HG03354 (cell line): Measurements from ENCODE around the gene RASL12.
"Not testable (repeated sequence)": the region's sequence is repeated elsewhere in the genome, so short reads cannot be mapped to it uniquely, and the experiment has no call there.

ENCODE experiments used
- ATAC-seq: cut with Tn5 transposase; IDR thresholded peaks from one replicate; pipeline ENCODE4 v1.9.1; 2021; ENCODE audit warnings: mild to moderate bottlenecking; ENCODE audit not compliant: unreplicated experiment, poor library complexity, severe bottlenecking

Gene RASL12

GRCh38 chr15:65077291-65077980 is 9.6 kb upstream of the RASL12 start:
- no peak for ATAC-seq

- no peak for ATAC-seq
Observed at GRCh38 chr15:65076486-65077290, 8.9 kb upstream of the RASL12 start, which contains the start of gene KBTBD13. Gene KBTBD13, plus strand, starts transcription at chr15:65076746. Its CDS starts 70 bp downstream, at chr15:65076816.

- not testable (repeated sequence) for ATAC-seq
Observed at GRCh38 chr15:65075607-65076395, 8.0 kb upstream of the RASL12 start.

DNA sequence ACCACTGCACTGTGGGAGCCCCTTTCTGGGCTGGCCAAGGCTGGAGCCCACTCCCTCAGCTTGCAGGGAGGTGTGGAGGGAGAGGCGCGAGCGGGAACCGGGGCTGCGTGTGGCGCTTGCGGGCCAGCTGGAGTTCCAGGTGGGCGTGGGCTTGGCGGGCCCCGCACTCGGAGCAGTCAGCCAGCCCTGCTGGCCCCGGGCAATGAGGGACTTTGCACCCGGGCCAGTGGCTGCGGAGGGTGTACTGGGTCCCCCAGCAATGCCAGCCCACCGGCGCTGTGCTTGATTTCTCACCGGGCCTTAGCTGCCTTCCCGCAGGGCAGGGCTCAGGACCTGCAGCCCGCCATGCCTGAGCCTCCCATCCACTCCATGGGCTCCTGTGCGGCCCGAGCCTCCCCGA is 7.2 kb upstream of the RASL12 start:
- ATAC-seq: not testable (repeated sequence)

DNA sequence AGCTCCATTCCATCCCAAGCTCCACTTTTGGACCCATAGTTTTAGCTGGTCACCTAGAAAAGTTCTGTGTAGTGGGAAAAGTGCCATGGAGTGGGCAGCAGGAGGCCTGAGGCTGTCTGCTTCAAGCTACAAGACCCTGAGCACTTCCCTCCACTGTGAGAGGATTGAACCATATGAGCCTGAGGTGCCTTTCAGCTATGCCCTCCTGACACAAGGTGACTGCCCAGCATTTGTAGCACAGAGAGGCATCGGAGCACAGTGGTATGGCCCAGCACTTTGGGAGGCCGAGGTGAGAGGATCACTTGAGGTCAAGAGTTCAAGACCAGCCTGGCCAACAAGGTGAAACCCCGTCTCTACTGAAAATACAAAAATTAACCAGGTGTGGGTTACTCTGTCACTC is 4.8 kb upstream of the RASL12 start:
- ATAC-seq: no peak

DNA sequence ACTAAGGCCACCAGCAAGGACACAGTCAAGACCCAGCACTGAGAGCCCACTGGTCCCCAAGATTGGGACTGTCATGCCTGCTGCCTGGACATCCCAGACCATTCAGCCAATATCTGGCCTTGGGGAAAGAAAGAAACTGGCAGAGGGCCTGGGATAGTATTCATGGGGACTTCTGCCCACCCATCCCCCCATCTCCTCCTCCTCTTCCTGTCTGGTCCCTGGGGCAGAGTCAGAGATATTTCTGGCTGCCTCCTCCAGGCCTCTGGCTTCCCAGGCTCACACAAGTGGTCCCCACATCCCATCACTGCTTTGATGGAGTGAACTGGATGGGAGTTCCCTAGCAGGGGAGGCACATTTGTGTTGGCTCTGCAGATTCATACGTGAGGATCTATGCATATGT is 4.2 kb upstream of the RASL12 start:
- no peak for ATAC-seq

DNA sequence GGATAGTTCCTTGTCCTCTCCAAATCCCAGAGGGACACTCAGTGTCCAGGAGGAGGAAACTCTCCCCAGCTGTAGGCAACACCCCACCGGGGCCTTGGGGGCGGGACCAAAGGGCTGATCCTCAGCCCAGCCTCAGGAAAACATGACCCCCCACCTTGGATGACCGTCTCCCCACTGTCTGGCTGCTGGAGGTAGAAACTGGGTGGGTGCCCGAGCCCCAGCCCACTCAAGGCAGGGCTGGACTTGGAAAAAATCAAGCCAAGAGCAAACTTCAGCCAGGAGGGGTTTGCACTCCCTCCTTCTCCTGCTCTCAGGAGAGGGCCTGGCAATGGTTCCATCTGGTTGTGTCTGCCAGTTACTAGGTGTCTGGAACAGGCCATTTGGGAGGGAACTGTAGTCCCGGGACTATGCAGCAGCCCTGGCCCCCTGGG is 3.6 kb upstream of the RASL12 start:
- ATAC-seq: no peak

- no peak for ATAC-seq
Observed at GRCh38 chr15:65069779-65070546, 2.2 kb upstream of the RASL12 start.

- no peak for ATAC-seq
Observed at GRCh38 chr15:65069179-65069578, 1.4 kb upstream of the RASL12 start.

GRCh38 chr15:65068403-65068788 is 605 bp upstream of the RASL12 start:
- no peak for ATAC-seq

DNA sequence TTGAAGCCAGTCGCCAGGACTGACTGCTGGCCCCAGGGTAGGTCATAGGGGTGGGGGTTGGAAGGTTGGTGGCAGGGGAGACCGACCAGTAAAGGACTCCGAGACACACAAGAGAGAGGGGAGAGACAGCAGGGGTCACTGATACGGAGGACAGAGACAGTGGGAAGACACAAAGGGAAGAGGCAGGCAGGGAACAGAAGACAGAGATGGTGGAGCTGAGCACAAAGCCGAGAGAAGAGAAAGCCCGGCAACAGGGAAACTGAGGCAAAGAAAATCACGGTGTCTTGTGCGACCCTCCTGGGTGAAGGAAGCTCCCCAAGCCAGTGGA is 510 bp downstream of the RASL12 start:
- ATAC-seq: no peak

DNA sequence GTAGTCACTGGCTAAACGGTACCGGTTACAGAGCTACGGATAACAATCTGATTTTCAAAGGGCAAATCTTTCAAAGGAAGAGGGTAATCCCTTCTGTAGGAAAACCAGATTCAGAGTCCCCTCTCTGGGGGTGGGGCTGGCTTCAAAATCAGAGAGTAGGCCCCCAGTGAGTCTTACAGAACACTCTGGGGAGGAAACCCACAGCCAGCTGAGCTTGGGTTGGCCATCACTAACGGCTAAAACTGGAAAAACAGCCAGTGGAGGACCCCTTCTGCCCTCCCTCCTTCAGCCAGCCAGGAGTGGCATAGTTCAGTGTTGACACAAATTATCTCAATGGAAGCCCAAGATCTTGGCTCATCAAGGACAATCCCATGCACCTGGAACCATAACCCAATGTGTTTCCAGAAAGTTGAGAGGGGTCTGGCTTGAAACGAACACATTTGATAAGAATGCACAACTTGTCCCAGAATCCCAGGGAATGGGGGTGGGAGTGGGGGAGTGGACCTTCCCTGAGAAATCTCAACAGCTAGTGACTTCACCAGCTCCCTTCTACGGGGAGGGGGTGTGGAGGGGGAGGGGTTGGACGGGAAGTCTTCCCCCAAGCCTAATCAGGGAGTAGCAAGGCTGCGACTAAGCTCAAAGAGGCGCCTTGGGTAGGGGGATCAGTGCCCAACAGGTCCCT is 1.0 kb downstream of the RASL12 start:
- no peak for ATAC-seq

- ATAC-seq: no peak
Observed at GRCh38 chr15:65066001-65066634, 1.7 kb downstream of the RASL12 start.

DNA sequence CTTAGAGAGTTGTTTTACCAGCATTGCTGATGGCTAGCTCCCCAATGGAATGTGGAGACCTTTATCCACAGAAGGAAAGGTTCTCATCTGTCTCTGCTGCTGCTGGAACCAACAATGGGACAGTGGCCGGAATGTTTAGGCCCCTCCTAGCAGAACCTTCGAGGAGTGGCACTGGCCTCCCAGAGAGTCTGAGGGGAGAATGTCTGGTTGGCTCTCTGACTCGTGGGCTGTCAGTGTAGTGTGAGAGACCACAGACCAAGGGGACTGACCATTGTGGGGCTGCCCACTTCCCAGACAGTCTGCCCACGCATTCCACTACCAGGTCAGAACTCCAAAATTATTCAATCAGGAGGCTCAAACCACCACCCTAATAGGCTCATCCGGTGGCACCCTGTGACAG is 5.1 kb downstream of the RASL12 start:
- no peak for ATAC-seq

DNA sequence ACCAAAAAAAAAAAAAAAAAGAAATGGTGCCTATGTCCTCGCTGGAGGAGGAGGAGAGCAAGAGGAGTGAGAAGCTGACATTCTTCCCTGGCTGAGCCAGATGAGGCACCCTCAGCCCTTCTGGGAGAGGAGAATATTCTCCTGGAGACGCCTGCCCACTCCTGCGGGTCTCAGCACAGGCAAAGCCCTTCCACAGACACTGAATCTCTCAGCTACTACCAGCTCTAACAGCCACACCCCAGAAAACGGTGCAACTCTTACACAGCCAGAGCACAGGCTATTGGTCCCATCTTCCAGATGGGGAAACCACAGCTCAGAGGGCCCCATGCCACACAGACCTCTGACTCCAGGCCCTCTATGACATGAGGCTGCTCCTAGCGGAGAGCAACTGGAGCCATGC is 5.7 kb downstream of the RASL12 start:
- ATAC-seq: no peak

- ATAC-seq: no peak
Observed at GRCh38 chr15:65060641-65061397, 7.0 kb downstream of the RASL12 start.

GRCh38 chr15:65059931-65060596 is 7.7 kb downstream of the RASL12 start:
- no peak for ATAC-seq

- ATAC-seq: no peak
Observed at GRCh38 chr15:65059369-65059750, 8.4 kb downstream of the RASL12 start.
